Measurements from ENCODE around the gene KRTAP10-6.
"Not testable (repeated sequence)": the region's sequence is repeated elsewhere in the genome, so short reads cannot be mapped to it uniquely, and the experiment has no call there.

Gene KRTAP10-6

GRCh38 chr21:44616591-44616926 is 24.3 kb upstream of the KRTAP10-6 start:
- DNase-seq (ENCODE audit: low spot score) = no peak

GRCh38 chr21:44615911-44616590 is 23.7 kb upstream of the KRTAP10-6 start:
- DNase-seq (ENCODE audit: low spot score) = no peak

- DNase-seq (ENCODE audit: low spot score) = no peak
Observed at GRCh38 chr21:44615466-44615865, 23.2 kb upstream of the KRTAP10-6 start.

GRCh38 chr21:44614961-44615391 is 22.7 kb upstream of the KRTAP10-6 start:
- DNase-seq (ENCODE audit: low spot score) = no peak

GRCh38 chr21:44614161-44614631 is 21.9 kb upstream of the KRTAP10-6 start:
- no peak for DNase-seq (ENCODE audit: low spot score)

GRCh38 chr21:44613386-44614155 is 21.3 kb upstream of the KRTAP10-6 start:
- DNase-seq (ENCODE audit: low spot score) = no peak

- no peak for DNase-seq (ENCODE audit: low spot score)
Observed at GRCh38 chr21:44612669-44613229, 20.4 kb upstream of the KRTAP10-6 start.

GRCh38 chr21:44612029-44612486 is 19.8 kb upstream of the KRTAP10-6 start, which contains the start of gene KRTAP10-8:
TSS of gene KRTAP10-8 (plus strand) at chr21:44612079. CDS start at chr21:44612101, 22 bp downstream.
- DNase-seq (ENCODE audit: low spot score) = no peak

GRCh38 chr21:44611551-44611950 is 19.2 kb upstream of the KRTAP10-6 start:
- DNase-seq (ENCODE audit: low spot score) = no peak

GRCh38 chr21:44610157-44610843 is 18.0 kb upstream of the KRTAP10-6 start:
- not testable (repeated sequence) for DNase-seq (ENCODE audit: low spot score)

GRCh38 chr21:44609193-44609592 is 16.9 kb upstream of the KRTAP10-6 start:
- DNase-seq (ENCODE audit: low spot score) = no peak

- no peak for DNase-seq (ENCODE audit: low spot score)
Observed at GRCh38 chr21:44606495-44606894, 14.2 kb upstream of the KRTAP10-6 start.

GRCh38 chr21:44603911-44604310 is 11.6 kb upstream of the KRTAP10-6 start:
- no peak for DNase-seq (ENCODE audit: low spot score)

GRCh38 chr21:44603109-44603875 is 11.0 kb upstream of the KRTAP10-6 start:
- DNase-seq (ENCODE audit: low spot score) = no peak

GRCh38 chr21:44602463-44602850 is 10.2 kb upstream of the KRTAP10-6 start:
- DNase-seq (ENCODE audit: low spot score) = no peak

GRCh38 chr21:44601596-44602462 is 9.5 kb upstream of the KRTAP10-6 start:
- DNase-seq (ENCODE audit: low spot score) = no peak

- not testable (repeated sequence) for DNase-seq (ENCODE audit: low spot score)
Observed at GRCh38 chr21:44601091-44601490, 8.8 kb upstream of the KRTAP10-6 start.

- not testable (repeated sequence) for DNase-seq (ENCODE audit: low spot score)
Observed at GRCh38 chr21:44600118-44600978, 8.0 kb upstream of the KRTAP10-6 start, which contains the start of gene KRTAP10-7. TSS of gene KRTAP10-7 (plus strand) at chr21:44600597. CDS start at chr21:44600622, 25 bp downstream.

- no peak for DNase-seq (ENCODE audit: low spot score)
Observed at GRCh38 chr21:44599264-44600029, 7.1 kb upstream of the KRTAP10-6 start.

Measured in HuH-7.5 (cell line).